NCI-H1092 (cell line): ENCODE measurements around the gene EYS.

Experiments used
- DNase-seq: peaks from one replicate; lab custom pipeline; 2025; lab: John Stamatoyannopoulos, UW

Gene EYS

GRCh38 chr6:63730311-63730710 is 1976.7 kb downstream of the EYS start:
- no peak for DNase-seq

GRCh38 chr6:63724721-63725120 is 1982.3 kb downstream of the EYS start:
- no peak for DNase-seq

- DNase-seq = no peak
Measured at GRCh38 chr6:63721181-63721580, 1985.8 kb downstream of the EYS start.

- no peak for DNase-seq
Measured at GRCh38 chr6:63716169-63716568, 1990.9 kb downstream of the EYS start.

GRCh38 chr6:63714091-63714490 is 1992.9 kb downstream of the EYS start:
- DNase-seq = no peak

- no peak for DNase-seq
Measured at GRCh38 chr6:63713332-63713731, 1993.7 kb downstream of the EYS start.

- DNase-seq = no peak
Measured at GRCh38 chr6:63709148-63709547, 1997.9 kb downstream of the EYS start.

GRCh38 chr6:63708631-63709030 is 1998.4 kb downstream of the EYS start:
- no peak for DNase-seq

DNA sequence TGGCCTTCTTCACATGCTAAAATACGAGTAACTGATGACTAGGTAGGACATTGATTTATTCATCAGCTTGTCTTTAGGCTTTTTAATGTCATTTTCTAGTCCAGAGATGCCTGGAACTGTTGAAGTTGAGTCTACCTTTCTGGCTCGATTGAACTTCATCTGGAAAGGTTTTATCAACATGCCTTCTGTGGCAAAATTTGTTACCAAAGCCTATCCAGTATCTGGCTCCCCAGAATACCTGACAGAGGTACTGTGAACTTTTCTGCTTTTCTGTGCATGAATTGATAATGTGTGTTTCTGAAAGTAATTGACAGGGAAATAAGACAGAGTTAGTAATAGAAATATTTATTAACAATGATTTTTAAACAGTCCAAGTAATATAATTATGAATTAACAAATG is 2000.4 kb downstream of the EYS start:
- no peak for DNase-seq

- DNase-seq = no peak
Measured at GRCh38 chr6:63705707-63706106, 2001.3 kb downstream of the EYS start.

GRCh38 chr6:63690221-63690620 is 2016.8 kb downstream of the EYS start:
- no peak for DNase-seq

GRCh38 chr6:63689421-63689820 is 2017.6 kb downstream of the EYS start:
- DNase-seq = no peak

GRCh38 chr6:63685446-63686379 is 2021.3 kb downstream of the EYS start:
- no peak for DNase-seq

DNA sequence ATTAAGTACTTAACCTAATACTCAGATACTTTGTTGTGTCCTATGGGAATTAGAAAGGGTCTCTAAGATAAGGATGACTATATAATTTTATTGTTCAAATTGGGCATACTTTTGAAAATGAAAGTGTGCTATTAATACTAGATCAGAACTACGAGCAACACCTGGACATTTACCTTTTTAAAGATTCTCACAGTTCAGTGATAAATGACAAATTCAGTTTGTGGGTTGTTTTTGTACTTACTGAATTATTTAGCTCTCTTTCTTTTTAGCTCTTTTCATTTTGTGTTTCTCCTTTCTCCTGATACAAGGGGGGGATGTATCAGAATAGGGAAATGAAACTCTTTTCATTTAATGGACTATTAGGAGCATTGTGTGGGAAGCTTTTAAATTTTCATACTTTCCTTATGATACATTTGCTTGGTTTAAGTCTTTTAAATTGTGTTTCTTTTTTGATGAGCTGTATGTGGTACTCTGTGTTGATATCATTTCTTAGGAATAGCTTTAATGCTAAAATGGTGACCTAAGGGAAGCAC is 2023.9 kb downstream of the EYS start:
- no peak for DNase-seq

GRCh38 chr6:63677282-63677681 is 2029.7 kb downstream of the EYS start:
- no peak for DNase-seq

DNA sequence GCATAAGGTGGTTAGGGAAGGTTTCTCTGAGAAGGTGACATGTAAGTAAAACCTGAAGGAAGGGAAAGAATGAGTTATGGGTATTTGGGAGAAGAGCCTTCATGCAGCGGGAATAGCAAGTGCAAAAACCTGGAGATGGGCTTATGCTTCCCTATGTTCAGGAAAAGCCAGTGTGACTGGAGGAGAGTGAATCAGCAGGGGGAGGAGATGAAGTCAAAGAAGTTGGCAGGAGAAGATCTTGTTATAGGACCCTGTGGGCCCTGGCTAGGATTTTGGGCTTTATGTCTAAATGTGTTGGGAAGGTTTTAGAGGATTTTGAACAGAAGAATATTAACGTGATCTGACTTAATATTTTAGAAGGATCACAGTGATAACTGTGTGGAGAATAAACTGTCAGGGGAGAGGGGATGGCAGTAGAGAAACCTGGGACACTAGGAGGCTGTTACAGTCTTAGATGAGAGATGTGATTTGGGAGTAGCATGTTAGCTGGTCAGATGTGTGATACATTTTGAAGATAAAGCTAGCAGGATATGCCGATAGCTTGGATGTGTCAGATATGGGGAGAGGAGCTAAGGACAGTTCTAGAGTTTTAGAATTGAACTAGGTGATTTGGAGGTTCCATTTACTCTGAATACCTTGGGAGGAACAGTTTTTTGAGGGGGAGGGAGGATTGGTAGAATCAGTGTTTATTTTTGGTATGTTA is 2030.5 kb downstream of the EYS start:
- DNase-seq = no peak

GRCh38 chr6:63675138-63675537 is 2031.9 kb downstream of the EYS start:
- no peak for DNase-seq

GRCh38 chr6:63674635-63675034 is 2032.4 kb downstream of the EYS start:
- no peak for DNase-seq

- DNase-seq = no peak
Measured at GRCh38 chr6:63673692-63674091, 2033.3 kb downstream of the EYS start.

DNA sequence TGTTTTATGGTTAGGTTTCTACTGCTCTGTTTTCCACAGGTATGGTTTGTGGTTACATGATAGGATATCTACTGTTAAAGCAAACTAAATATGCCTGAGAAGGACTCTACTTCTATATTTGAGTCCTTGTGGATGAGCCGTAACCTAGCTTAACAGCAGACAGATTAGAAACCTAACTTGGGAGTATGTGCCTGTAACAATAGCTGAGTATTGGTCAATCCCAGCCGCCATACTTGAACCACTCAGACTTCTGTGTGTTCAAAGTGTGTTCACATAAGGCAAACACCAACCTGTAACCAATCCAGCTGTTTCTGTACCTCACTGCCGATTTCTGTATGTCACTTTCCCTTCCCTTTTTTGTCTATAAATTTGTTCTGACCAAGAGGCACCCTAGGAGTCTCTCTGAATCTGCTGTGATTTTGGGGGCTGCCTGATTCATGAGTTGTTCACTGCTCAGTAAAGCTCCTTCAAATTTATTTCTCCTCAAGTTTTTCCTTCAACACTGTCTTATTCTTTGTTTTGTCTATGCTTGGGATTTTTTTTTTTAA is 2034.4 kb downstream of the EYS start:
- DNase-seq = no peak

DNA sequence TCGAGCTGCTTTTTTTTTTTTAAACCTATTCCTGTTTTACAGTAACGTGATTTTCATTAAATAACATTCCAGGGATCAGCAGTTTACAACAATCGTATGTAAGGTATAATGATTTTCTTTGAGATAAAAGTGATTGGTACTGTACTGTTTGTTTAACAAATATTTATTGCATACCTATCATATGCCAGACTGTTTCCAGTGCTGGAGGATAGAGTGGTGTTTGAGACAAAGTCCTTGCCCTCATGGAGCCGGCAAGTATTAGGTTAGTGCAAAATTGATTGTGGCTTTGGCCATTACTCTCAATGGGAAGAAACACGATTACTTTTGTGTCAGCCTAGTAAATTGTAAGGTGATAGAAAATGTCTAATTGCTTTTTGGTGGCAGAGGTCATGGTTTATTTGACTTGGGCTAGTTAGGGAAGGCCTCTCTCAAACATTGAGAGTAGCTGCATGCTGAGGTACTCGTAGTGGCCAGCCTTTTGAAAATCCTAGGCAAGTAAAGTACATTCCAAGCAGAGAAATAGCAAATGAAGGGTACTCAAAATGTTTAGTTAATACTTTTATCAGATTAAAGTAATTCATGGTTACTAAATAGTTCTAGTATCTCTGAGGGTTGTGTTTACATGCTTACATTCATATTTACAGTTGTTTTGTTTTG is 2035.8 kb downstream of the EYS start:
- DNase-seq = no peak
